Measurements from ENCODE around the gene RRAD.

Gene RRAD

DNA sequence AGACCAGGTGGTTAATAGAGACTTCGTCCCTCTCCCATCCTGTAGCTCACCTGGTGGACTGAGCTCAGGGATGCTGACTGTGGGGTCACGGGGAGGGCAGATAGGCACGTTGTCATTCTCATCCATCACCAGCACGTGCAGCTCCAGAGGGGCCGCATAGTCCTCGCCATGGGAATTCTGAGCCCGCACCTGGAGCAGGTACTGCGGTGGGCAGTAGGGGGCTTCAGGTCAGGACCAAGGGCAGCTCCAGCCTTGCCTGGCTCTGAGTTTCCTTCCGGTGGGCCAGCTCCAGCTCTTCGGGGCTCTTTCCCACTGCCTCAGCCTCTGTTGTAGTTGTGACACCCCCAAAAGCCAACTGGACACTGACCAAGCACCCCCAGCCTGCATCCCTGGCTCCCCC is 12.3 kb downstream of the RRAD start:
- Histone ChIP-seq H3K4me3 (no peak overlapping the region), H3K27ac (no peak overlapping the region)
- TF ChIP-seq, protein P1, sequence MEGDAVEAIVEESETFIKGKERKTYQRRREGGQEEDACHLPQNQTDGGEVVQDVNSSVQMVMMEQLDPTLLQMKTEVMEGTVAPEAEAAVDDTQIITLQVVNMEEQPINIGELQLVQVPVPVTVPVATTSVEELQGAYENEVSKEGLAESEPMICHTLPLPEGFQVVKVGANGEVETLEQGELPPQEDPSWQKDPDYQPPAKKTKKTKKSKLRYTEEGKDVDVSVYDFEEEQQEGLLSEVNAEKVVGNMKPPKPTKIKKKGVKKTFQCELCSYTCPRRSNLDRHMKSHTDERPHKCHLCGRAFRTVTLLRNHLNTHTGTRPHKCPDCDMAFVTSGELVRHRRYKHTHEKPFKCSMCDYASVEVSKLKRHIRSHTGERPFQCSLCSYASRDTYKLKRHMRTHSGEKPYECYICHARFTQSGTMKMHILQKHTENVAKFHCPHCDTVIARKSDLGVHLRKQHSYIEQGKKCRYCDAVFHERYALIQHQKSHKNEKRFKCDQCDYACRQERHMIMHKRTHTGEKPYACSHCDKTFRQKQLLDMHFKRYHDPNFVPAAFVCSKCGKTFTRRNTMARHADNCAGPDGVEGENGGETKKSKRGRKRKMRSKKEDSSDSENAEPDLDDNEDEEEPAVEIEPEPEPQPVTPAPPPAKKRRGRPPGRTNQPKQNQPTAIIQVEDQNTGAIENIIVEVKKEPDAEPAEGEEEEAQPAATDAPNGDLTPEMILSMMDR (IDR thresholded peaks at IDR 0.05) = no peak
- no peak for DNase-seq (ENCODE audit: low spot score)

DNA sequence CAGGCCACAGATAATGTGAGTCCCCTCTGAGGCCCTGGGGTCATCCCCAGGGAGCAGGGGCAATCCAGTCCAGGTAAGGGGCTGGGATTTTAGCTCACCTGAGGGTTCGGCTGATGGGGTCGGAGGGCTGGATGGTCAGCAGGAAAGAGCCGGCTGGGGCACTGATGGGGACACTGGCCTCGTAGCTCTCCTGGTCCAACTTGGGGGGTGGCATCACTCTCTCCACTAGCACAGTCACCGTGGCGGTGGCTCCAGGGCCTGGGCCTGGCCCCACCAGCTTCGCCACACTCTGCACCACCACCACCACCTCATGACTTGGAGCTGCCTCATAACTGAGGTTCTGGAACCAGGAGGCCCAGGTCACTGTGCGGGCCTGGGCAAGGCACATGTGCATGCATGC is 13.5 kb downstream of the RRAD start:
- no peak for DNase-seq (ENCODE audit: low spot score)
- TF ChIP-seq, protein P1 (IDR thresholded peaks at IDR 0.05) = no peak

DNA sequence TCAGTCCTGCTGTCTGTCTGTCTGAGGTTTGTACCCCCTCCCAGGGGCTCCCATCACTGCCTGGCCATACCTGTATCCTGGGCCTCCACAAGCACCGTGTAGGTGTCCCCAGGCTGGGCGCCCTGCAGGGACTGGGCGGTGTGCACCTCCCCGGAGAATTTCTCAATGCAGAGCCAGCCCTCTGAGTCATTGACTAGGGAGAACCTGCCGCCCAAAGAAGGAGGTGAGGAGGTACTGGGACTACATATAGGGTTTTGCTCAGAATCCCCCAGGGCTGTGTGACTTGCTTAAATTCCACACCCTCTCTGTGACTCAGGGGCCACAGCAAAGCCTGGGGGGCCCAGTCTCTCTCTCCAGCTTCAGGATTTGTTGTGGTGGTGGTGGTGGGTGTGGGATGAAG is 14.2 kb downstream of the RRAD start:
- H3K27ac ChIP-seq = no peak overlapping the region
- no peak for DNase-seq (ENCODE audit: low spot score)
- H3K4me3 ChIP-seq = no peak overlapping the region
- TF ChIP-seq, protein P1 (IDR thresholded peaks at IDR 0.05) = no peak

More for the DNA sequence above, 13.5 kb downstream of the RRAD start:
- H3K27ac ChIP-seq = no peak overlapping the region
- H3K4me3 ChIP-seq = no peak overlapping the region

DNA sequence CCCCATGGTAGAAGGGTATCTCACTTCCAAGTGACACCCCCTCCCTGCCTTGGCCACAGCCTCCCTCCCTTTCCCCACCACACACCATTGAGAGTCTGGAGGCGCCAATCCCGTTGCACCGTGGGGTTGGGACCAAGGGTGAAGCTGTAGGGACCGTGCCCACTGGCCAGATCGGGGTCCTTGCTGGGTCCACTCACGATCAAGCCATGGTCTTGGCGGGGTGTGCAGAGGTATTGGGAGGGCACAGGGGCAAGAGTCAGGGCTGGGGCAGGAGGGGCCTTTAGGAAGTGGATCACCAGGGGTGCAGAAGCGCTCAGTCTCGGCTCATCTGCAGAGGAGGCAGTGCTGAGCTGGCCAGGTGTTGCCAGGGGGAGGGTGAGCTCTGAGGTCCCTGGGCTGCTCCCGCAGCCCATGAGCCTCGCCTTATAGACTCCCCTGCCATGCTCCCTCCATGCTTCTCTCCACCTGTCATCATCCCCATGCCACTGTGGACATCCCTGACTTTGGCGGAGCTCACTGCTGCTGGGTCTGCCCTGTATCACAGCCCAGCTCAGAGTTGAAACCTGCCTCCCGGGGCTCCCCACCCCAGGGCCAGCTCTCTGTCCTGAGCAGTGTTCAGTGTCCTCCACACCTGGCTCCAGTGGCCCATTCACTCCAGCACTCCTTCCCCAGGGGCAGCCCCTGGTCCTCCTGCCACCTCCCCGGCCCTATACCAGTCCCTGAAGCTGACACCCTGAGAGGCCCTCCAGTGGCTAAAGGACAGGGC is 15.0 kb downstream of the RRAD start:
- no peak overlapping the region for H3K27ac ChIP-seq
- H3K4me3 ChIP-seq = no peak overlapping the region
- TF ChIP-seq, protein P1 (IDR thresholded peaks at IDR 0.05) = no peak
- DNase-seq (ENCODE audit: low spot score) = no peak

DNA sequence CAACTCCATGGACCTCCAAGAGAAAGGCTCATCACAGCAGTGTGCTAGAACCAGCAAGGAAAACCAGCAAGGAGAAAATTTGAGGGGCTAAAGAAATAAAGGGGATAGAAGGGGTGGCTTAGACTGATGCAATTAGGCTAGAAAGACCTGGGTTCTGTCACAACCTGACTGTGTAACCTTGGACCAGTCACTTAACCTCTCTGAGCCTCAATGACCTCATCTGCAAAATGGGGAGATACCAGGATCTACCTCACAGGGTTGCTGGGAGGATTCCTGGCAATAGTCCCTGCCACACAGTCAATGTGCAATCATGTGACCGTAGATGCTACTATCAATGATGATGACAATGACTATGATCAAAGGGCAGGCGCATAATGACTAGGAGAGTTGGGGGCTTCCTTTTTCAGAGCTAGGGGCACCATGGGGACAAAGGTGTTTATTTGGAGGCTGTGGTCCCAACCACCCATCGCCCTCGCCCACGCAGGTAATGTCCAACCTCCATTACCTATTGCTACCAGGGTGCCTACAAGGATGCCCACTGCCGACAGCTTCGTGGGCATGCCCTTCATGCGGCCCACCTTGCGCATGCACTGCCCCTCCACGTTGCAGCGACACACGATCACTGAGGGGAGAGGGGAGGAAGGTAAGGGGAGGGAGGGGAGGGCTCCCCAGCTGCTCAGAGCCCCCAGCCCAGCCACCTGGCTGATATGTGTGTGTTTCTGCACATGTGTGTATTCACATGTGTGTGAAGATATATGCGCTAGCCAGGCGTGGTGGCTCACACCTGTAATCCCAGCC is 16.4 kb downstream of the RRAD start:
- H3K4me3 ChIP-seq = no peak overlapping the region
- H3K27ac ChIP-seq = no peak overlapping the region
- no peak for DNase-seq (ENCODE audit: low spot score)
- TF ChIP-seq, protein P1 (IDR thresholded peaks at IDR 0.05) = no peak

DNA sequence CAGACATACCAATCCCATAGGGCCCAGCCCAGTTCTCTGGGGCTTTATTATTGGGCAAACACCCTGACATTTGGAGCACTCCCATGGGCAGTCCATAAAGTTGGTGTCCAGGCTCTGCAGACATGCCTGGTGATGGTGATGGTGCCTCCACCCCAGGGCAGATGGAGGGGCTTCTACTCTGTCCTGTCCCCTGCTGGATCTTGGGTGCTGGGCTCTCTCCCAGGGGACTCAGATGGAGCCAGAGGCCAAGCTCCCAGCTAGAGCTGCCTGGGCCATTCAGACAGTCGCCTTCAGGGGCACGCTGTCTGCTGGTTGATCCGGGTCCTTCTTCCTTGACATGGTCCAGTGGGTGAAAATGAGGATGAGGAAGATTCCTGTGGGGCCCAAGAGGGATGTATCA is 17.2 kb downstream of the RRAD start:
- no peak for DNase-seq (ENCODE audit: low spot score)
- TF ChIP-seq, protein P1 (IDR thresholded peaks at IDR 0.05) = no peak
- Histone ChIP-seq H3K4me3 (no peak overlapping the region), H3K27ac (peak overlapping the region in 1 of 2 donors; percentile 97)
